ENCODE measurements around the gene LUC7L2. TPM values are rescaled to one million over a fixed set of nuclear protein-coding genes. Genes with fewer than 3 reads are reported as not detected.

The LUC7L2 gene
- total RNA-seq, 1 donor from 2014 or later, result 172 TPM

Other genes starting within 250 kb of the LUC7L2 start
- 12.5 and 15.2 TPM in 2 replicates for gene UBN2, start 128.7 kb upstream of the LUC7L2 start, total RNA-seq
- 5.1 and 7.5 TPM in 2 replicates for gene FMC1, start 18.6 kb upstream of the LUC7L2 start, total RNA-seq
- gene KLRG2, start 123.8 kb downstream of the LUC7L2 start, total RNA-seq, result 0.24 and 0.42 TPM in 2 replicates
- not detected in 2 replicates for gene CLEC2L, start 163.8 kb downstream of the LUC7L2 start, total RNA-seq

Measured in activated CD4-positive, alpha-beta T cell treated with anti-CD3 and anti-CD28 coated beads, Interleukin-2, amount 10 ng/mL, durations not matched to agents 24 days and 14 days (primary cell).